Inflammatory macrophage treated with lipopolysaccharide for 4 hours (primary cell): ENCODE data around the gene ARHGEF12.
"Not testable (repeated sequence)": the region's sequence is repeated elsewhere in the genome, so short reads cannot be mapped to it uniquely, and the experiment has no call there.

Experiments used
- DNase-seq: peaks from one replicate; pipeline ENCODE4 v3.0.0-alpha.2; 2020

ARHGEF12 gene

GRCh38 chr11:120501976-120502755 is 166.0 kb downstream of the ARHGEF12 start:
- no peak for DNase-seq

GRCh38 chr11:120503529-120503928 is 167.3 kb downstream of the ARHGEF12 start:
- not testable (repeated sequence) for DNase-seq

- DNase-seq: no peak
Observed at GRCh38 chr11:120505801-120506425, 169.7 kb downstream of the ARHGEF12 start.

GRCh38 chr11:120509346-120510053 is 173.3 kb downstream of the ARHGEF12 start:
- DNase-seq: no peak

GRCh38 chr11:120510406-120511115 is 174.3 kb downstream of the ARHGEF12 start:
- DNase-seq: no peak

GRCh38 chr11:120511116-120511819 is 175.1 kb downstream of the ARHGEF12 start, which contains the start of gene GRIK4:
GRIK4 (plus strand) TSS chr11:120511748; CDS start chr11:120660319, 148,571 bp downstream.
- DNase-seq: peak; percentile 63

- DNase-seq: no peak
Observed at GRCh38 chr11:120511820-120512738, 175.9 kb downstream of the ARHGEF12 start.

- DNase-seq: no peak
Observed at GRCh38 chr11:120512739-120513435, 176.7 kb downstream of the ARHGEF12 start.

GRCh38 chr11:120513436-120514315 is 177.5 kb downstream of the ARHGEF12 start:
- no peak for DNase-seq

GRCh38 chr11:120514541-120515121 is 178.4 kb downstream of the ARHGEF12 start:
- DNase-seq: no peak

- no peak for DNase-seq
Observed at GRCh38 chr11:120515186-120515723, 179.0 kb downstream of the ARHGEF12 start.

- DNase-seq: no peak
Observed at GRCh38 chr11:120516461-120517389, 180.5 kb downstream of the ARHGEF12 start.

GRCh38 chr11:120517390-120517761 is 181.2 kb downstream of the ARHGEF12 start:
- no peak for DNase-seq

GRCh38 chr11:120517801-120518291 is 181.6 kb downstream of the ARHGEF12 start:
- no peak for DNase-seq

GRCh38 chr11:120518356-120518755 is 182.1 kb downstream of the ARHGEF12 start:
- DNase-seq: no peak

GRCh38 chr11:120519474-120519873 is 183.3 kb downstream of the ARHGEF12 start:
- no peak for DNase-seq

GRCh38 chr11:120520091-120520822 is 184.0 kb downstream of the ARHGEF12 start:
- no peak for DNase-seq
